RWPE2 (cell line): Measurements from ENCODE around the gene TALDO1.

Experiments used
- ATAC-seq: fragments of 200-7000 bp; cut with Tn5 transposase; 3 replicates; pipeline ENCODE4 v1.9.1; 2021; ENCODE audit warnings: low read depth
- DNase-seq: peaks from one replicate; pipeline ENCODE4 v3.0.0-alpha.2; 2020; ENCODE audit warnings: low spot score
- H3K27ac ChIP-seq: fragments of 450-650 bp; 2 replicates; pipeline ENCODE4 v1.5.1; 2017; ENCODE audit warnings: mild to moderate bottlenecking; ENCODE audit not compliant: poor library complexity, severe bottlenecking
- H3K27me3 ChIP-seq: fragments of 250-450 bp; sonication (Bioruptor Pico); 2 replicates; pipeline ENCODE4 v1.5.1; 2021; ENCODE audit warnings: mild to moderate bottlenecking, moderate library complexity; ENCODE audit not compliant: insufficient read depth, poor library complexity, severe bottlenecking
- H3K36me3 ChIP-seq: fragments of 250-450 bp; sonication (Bioruptor Pico); 2 replicates; pipeline ENCODE4 v1.5.1; 2020; ENCODE audit warnings: low read depth, mild to moderate bottlenecking, moderate library complexity
- H3K4me1 ChIP-seq: fragments of 250-450 bp; sonication (Bioruptor Pico); 2 replicates; pipeline ENCODE4 v1.5.1; 2021; ENCODE audit warnings: mild to moderate bottlenecking, moderate library complexity; ENCODE audit not compliant: insufficient read depth, poor library complexity, severe bottlenecking
- H3K4me3 ChIP-seq: fragments of 250-450 bp; sonication (Bioruptor Pico); 2 replicates; pipeline ENCODE4 v1.5.1; 2021; ENCODE audit warnings: mild to moderate bottlenecking, moderate library complexity; ENCODE audit not compliant: severe bottlenecking
- H3K9me3 ChIP-seq: fragments of 250-450 bp; sonication (Bioruptor Pico); 2 replicates; pipeline ENCODE4 v1.5.1; 2021; ENCODE audit warnings: mild to moderate bottlenecking, moderate library complexity; ENCODE audit not compliant: severe bottlenecking
- CTCF ChIP-seq: fragments of 450-650 bp; IDR thresholded peaks from one replicate; pipeline ENCODE4 v1.5.1; 2017; ENCODE audit warnings: mild to moderate bottlenecking, moderate library complexity; ENCODE audit not compliant: poor library complexity, severe bottlenecking

Gene TALDO1

GRCh38 chr11:799641-800316, 52.5 kb downstream of the TALDO1 start:
- Histone ChIP-seq H3K27me3 (no peaks in the 10 kb centered on the region), H3K27ac (no peak overlapping the region), H3K4me3 (no peak overlapping the region), H3K36me3 (peaks cover 20% of the 10 kb centered on the region), H3K4me1 (peaks cover 6% of the 10 kb centered on the region), H3K9me3 (no peaks in the 10 kb centered on the region)
- DNase-seq, result no peak
- TF ChIP-seq CTCF, result no peak
- ATAC-seq, result no peak

GRCh38 chr11:800473-800872, 53.2 kb downstream of the TALDO1 start:
- TF ChIP-seq CTCF, result no peak
- DNase-seq (no peak), ATAC-seq (no peak)
- Histone ChIP-seq H3K9me3 (no peaks in the 10 kb centered on the region), H3K4me1 (peaks cover 6% of the 10 kb centered on the region), H3K4me3 (no peak overlapping the region), H3K36me3 (peaks cover 20% of the 10 kb centered on the region), H3K27me3 (no peaks in the 10 kb centered on the region), H3K27ac (no peak overlapping the region)

GRCh38 chr11:801097-801780, 54.0 kb downstream of the TALDO1 start:
- DNase-seq, result no peak
- Histone ChIP-seq H3K4me1 (peaks cover 6% of the 10 kb centered on the region), H3K27ac (no peak overlapping the region), H3K27me3 (no peaks in the 10 kb centered on the region), H3K4me3 (no peak overlapping the region), H3K9me3 (no peaks in the 10 kb centered on the region), H3K36me3 (peaks cover 20% of the 10 kb centered on the region)
- no peak for TF ChIP-seq CTCF
- no peak for ATAC-seq

GRCh38 chr11:802018-802617, 54.9 kb downstream of the TALDO1 start:
- H3K27ac ChIP-seq, result no peak overlapping the region
- no peak overlapping the region for H3K4me3 ChIP-seq
- H3K27me3 ChIP-seq, result no peaks in the 10 kb centered on the region
- H3K9me3 ChIP-seq, result no peaks in the 10 kb centered on the region
- ATAC-seq, result no peak
- no peak for DNase-seq
- H3K4me1 ChIP-seq, result peaks cover 3% of the 10 kb centered on the region
- peaks cover 20% of the 10 kb centered on the region for H3K36me3 ChIP-seq
- no peak for TF ChIP-seq CTCF
